Stimulated activated CD8-positive, alpha-beta memory T cell treated with anti-CD3 and anti-CD28 coated beads, Interleukin-12 subunit alpha, Interleukin-12 subunit beta, amount 100 ng/mL, for 24 hours (primary cell): Measurements from ENCODE around the gene PTPN3.

Experiments used
- DNase-seq: peaks from one replicate; pipeline ENCODE4 v3.0.0-alpha.2; 2020; ENCODE audit errors: extremely low read depth

PTPN3 gene

DNA sequence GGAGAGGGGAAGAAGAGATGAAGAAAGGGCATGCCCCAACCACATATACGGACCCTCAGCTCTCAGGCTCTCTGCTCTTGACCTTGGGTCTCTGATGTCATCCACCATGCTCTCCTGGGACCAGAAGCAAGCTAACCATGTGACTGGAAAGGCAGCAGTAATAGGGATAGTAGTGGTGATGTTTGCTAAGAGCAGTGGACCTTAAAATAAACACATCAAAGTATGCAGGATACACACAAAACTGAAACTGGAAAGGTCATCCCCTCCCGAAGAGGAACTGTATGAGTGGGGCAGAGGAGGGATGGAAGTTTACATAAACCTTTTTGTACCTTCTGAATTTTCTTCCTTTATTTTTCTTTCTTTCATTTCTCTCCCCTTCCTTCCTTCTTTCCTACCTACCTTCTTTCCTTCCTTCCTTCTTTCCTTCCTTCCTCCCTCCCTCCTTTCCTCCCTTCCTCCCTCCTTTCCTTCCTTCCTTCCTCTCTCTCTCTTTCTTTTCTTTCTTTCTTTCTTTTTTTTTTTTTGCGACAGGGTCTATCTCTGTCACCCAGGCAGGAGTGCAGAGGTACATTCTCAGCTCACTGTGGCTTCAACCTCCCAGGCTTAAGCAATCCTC, 8.1 kb upstream of the PTPN3 start:
- DNase-seq, result no peak

DNA sequence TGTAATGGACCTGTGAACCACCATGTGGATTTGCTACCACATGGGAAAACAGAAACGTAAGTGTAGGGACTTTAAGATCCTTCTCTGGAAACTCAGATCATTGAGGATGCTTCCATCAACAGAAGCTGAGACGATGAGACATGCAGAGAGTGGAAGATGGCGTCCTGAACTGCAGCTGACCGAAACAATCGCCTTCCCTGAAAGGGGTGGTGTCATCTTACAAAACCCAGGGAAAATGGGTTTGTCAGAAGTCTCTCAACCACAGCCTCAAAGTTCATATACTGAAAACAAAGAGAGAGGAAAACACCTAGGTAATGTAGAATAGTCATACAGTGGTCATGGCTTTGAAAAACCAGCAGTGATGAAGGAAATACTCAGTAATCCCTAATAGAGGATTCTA, 6.6 kb upstream of the PTPN3 start:
- no peak for DNase-seq

DNA sequence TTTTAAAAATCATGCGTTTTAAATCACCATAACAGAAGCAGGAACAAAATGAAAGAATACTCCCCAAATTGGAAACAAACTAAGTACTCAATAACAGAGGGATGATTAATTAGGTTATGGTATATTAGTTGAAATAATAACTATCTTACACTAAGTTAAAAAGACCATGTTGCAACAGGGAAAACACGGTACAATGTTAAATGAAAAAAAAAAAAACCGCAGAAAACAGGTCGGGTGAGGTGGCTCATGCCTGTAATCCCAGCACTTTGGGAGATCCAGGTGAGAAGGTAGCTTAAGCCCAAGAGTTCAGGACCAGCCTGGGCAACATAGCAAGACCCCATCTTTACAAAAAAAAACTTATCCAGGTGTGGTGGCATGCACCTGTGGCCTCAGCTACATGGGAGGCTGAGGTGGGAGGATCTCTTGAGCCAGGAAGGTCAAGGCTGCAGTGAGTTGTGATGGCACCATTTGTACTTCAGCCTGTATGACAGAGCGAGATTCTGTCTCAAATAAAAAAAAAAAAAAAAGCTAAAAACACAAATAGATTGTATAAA, 2.4 kb upstream of the PTPN3 start:
- no peak for DNase-seq

DNA sequence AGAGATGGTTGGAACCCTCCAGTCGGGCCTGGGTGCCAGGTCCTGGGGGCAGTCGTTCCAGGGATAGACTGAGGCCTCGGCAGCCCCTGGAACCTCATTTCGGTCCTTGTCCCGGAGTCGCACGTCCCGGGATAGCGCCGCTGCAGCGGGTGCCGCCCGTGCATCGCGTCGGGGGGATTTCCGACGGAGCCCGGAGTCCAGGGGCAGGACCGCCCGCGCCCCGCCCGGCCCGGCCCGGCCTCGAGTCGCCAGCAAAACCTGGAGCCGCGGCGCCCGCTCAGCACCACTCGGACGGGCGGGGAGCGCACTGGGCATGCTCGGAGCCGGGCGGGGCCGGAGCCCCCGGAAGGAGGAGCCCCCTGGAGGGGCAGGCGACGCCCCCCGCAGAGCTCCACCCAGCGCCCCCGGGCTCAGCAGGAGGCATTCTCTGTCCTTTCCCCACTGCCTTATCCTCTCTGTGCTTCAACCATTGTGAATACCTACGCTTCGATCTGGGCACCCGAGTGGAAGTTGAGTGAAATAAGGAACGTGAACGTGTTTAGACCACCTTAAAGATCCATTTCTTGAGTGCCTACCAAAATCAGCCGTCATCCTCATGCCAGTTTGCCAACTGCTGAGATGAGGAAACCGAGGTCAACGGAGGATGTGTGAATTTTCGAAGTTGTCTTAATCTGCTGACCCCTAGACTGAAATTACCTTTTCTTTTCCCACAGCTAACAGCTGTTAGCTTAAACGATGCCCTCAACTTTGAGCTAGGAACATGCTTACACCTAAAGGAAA, 1.7 kb upstream of the PTPN3 start:
- no peak for DNase-seq

DNA sequence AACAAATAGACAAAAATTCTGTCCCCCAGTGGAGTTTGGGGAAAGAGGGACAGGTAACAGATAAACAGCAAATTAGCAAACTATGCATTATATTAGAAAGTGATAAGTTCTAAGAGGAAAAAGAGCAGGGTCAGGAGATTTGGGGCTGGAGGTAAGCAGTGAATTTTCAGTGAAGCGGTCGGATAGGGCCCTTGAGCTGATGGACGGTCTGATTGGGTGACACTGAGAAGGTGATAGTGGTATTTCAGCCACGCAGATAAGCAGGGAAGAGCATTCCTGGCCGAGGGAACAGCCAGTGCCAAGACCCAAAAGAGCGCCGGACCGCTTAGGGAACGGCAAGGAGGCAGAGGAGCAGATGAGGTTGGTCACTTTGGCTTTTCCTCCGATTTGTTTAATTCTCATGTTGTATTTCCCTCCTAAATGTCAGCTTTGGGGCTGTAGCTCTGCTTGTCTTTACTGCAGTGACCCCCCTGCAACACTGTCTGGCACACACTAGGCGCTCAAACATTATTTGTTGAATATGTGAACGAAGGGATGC, 1.1 kb upstream of the PTPN3 start:
- DNase-seq, result no peak

DNA sequence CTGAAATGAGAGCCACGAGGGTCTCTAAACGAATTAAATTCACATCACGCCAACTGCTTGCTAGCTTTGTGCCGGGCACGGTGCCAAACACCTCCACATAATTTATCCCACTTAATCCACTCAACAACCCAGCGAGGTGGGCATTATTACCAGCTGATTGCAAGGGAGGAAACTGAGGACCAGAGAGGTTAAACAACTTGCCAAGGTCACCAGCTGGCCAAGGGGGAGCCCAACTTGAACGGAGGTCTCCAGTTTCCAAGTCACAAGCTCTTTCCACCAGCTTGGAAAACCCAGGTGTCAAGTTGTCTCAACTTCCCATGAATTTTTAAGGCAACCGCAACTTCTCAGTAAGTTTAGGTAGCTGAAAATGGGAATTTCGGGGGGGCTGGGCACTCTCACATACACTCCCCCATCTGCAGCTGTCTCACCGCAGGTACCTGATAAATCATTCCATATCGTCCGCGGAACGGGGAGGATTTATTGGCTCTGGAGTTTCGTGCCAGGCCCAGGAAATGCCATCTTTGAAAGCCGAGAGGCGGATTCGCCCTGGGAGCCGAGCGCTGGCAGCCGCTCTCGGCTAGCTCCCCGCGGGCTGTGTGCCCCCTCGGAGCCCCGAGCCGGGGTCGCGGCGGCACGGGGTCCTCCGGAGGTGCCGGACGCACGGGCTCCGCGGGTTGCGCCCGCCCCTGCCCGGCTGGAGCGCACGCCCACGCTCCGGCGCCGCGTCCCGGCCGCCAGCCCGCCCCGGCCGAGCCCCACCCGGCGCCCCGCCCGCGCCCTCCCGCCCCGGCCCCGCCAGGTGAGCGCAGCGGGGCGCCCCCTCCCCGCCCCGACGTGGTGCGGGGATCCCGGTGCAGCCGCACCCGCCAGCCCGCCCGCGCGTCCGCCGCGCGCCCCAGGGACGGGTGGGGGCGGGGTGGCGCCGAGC, 617 bp downstream of the PTPN3 start:
- no peak for DNase-seq

DNA sequence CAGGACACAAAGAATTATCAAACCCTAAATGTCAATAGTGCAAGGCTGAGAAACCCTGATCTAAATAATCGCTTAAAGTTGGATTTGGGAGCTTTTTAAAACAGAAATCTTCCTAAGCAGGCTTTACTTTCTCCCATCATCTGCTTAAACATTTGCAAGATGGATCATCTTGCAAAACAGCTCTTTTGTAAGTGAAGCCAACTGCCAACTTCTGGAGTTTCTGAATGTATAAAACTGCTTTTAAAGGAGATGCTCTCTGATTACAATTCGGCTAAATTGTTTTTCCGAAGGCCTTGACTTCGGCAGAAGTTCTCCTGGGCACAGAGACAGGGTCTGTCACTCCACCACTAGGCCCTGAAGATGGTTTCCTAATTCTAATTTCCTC, 1.3 kb downstream of the PTPN3 start:
- DNase-seq, result no peak

DNA sequence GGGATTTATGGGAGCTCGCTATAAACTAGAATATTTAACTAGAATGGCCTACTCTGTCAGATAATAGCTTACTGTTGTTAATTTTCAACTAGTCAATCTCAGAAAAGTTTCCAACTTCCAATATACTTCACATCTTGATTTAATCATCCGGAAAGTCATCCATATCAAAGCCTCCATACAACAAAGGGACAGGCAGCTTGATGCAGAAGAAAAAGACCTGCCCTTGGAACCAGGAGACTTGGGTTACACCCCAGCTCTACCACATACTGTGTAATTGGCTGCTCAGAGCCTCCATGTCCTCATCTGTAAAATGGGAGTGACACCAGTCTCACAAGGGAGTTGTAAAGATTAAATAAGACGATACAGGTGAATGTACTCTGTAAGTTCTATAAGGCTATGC, 1.9 kb downstream of the PTPN3 start:
- no peak for DNase-seq

DNA sequence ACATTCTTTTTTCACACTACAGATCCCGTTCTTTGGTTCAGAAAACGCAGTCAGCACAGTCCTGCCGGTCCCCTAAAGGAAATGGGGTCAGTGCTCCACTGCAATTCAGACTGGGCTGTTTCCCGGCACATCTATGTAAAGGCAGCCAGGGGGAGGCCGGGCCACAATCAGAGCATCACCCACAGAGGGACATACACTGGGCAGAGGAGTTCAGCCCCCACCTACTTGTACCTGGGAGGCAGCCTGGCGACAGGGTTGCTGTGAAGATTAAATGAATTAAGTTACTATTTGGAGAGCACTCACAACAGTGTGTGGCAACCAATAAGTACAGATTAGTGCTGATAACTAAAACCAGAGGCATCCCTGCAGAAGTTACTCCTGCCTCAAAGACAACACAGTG, 4.5 kb downstream of the PTPN3 start:
- DNase-seq, result no peak

DNA sequence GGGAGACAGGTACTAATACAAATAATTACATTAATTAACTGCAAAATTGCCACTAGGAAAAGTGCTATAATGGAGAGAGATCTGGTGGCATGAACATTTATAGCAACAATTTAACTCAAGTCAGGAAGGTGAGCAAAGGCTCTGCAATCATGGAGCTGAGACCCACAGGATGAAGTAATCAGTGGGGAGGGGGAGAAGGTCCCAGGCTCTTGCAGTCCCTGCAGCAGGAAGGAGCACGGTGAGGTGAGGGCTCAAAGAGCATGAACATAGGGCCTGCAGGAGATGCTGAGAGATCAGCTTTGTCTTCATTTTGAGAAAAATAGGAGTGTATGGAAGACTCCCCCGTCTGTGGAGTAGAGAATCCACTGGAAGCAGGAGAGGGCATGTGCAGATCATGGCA, 6.5 kb downstream of the PTPN3 start:
- DNase-seq, result no peak

DNA sequence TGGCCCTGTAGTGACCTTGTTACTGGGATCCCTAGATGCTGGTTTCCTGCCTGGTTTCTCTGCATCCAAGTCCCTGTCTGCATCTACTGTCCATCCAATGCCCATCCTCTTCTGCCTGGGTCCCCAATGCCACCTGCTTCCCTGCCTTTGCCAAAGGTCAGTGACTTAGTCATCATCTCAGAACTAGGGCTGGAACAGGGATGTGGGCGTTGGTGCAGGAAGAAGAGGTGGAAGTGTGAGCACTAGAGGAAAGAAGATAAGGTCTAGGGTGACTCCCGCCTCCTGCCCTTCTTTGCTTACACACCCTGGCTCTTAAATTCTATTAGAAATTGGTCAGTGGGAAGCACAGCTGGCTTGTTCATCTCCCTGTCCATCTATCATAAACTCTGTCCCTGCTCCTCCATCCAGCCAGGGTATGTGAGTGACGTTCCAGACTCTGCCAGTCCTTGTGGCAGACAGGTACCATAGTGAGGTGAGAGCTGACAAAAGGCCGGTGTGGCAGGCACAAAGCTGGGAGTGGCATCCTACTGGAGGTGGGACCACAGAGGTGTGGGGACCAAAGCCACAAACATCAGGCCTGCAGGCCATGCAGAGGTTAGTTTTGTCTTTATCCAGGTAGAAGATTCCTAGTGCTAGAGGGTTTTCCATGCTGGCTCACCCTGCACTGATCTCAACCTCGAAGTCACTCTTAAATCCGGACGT, 9.2 kb downstream of the PTPN3 start:
- DNase-seq, result no peak

DNA sequence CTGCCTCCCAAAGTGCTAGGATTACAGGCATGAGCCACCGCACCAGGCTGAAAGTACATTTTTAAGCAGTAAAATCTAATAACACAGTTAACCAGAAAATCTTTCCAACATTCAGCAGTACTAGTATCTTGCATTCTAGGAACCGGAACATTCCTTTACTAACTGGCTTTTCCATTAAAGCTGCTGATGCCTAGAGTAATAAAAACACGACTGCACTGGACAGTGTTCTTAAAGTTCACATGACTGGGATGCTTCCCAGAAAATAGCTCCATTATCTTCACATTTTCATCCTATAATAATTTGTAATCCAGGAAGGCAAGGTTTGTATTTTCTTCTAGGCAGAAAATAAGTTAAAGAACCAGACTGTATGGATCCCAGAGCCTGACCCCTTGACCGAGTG, 9.8 kb downstream of the PTPN3 start:
- no peak for DNase-seq

DNA sequence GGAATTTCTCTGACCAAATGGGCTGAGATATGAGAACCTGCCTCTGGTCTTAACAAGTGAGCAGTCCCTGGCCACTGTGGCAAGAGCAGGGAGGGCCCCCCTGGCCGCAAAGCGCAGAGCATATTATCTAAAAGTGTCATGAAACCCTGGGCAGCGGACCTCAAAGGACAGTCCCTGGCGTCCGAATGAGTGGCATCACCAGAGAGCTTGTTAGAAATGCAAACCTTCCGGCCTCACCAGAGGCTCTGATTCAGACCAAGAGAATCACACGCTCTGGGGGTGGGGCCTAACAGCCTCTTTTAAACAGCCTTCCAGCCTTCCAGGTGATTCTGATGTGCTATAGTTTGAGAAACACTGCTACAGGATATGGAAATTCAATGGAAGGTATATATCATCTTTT, 10.9 kb downstream of the PTPN3 start:
- no peak for DNase-seq

DNA sequence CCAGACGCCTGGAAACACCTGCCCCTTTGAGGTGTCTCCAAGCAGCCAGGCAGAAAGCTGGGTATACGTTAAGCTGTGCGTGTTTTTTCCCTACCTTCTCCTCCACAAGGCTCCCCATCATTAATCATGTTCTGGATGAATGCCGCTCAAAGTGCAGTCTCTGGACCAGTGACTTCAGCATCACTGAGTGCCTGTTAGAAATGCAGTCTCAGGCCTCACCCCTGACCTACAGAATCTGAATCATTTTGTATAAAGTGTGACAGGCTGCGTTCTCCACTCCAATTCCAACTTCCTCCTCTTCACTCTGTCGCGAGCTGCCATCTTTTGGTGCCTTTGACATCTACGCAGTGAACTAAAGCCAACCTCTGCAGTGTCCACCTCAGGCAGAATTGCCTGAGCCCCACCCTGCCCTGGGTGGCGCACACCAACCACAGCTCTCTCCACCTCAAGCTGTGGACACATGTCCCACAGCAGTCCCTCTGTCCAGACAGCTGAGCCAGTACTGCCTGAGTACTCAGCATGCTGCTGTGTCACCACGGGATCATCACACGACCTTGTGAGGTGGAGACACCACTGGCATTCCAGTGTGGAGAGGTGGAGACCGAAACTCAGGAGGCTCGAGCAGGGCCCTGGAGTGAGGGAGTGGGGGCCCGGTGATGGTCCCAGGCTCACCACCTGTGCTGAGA, 14.2 kb downstream of the PTPN3 start:
- no peak for DNase-seq

DNA sequence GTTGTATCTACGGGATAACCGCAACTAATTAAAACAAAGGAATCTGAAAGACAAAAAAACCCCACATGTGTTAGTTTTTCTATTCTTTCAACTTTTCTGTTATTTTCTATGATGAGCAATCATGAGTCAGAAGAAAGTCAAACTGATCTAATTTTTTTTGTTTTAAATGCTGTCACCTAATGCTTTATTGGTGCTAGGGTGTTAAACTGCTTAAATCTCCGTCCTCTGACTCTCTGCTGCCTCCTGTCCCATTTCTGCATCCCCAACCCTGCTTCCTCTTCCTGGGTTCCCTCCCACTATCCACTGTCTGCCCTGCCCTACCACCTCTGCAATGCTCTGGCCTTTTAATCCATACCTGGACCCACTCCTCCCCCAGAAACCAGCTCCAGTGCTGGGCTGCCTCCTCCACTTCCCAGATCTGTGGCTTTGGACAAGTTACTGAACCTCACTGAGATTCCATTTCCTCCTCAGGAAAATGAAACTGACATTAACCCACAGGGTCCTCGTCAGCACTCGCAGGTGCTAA, 15.7 kb downstream of the PTPN3 start:
- DNase-seq, result no peak

DNA sequence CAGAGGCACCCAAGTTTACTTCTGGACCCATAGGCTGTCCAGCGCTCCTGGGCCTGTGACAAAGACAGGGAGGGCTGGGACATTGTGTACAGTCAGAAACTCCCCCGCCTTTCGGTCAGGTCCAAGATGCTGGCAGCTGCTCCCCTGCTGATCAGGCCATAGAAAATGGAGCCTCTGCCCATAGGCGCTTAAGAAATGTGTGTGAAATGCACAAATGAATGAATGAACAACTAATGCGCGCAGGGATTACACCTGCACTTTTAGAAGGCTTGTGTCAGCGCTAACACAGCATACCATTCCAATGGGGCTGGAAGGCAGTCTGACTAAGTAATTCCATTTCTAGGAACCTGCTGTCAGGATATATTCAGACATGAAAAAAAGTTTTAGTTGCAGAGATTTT, 16.3 kb downstream of the PTPN3 start:
- DNase-seq, result no peak

DNA sequence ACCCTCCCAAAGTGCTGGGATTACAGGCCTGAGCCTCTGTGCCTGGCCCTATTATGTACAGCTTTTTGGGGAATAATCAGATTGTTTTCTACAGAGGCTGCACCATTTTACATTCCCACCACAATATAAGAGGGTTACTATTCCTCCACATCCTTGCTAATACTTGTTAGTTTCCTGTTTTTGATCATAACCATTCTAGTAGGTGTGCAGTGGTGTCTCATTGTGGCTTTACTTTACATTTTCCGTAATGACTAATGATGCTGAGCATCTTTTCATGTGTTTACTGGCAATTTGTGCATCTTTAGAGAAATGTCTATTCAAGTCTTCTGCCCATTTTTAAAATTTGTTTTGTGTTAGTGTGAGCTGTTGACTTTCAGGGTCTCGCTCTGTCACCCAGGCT, 18.3 kb downstream of the PTPN3 start:
- no peak for DNase-seq

DNA sequence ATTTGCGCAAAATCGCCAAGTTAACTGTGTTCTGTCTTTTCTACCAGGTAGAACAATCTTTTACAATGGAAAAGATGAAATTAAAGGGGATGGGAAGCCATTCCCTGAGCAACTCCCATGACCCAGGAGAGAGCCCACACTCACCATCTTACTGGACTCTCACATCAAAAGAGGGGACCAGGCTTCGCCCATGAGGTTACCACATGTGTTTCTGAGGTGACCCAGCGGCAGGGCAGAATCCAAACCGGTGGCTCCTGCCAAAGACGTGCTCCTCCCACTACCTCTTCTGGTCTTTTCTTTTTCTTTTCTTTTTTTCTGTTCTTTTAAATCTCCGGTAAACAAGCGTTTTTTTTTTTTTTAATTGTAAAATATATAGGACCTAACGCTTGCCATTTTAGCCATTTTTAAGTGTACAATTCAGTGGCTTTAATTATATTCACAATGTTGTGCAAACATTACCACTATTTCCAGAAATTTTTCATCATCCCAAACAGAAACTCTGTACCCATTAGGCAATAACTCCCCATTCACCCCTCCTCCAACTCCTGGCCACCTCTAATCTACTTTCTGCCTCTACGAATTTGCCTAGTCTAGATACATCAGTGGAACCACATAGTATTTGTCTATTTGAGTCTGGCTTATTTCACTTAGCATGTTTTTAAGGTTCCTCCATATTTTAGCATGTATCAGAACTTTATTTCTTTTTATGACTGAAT, 19.3 kb downstream of the PTPN3 start:
- no peak for DNase-seq

DNA sequence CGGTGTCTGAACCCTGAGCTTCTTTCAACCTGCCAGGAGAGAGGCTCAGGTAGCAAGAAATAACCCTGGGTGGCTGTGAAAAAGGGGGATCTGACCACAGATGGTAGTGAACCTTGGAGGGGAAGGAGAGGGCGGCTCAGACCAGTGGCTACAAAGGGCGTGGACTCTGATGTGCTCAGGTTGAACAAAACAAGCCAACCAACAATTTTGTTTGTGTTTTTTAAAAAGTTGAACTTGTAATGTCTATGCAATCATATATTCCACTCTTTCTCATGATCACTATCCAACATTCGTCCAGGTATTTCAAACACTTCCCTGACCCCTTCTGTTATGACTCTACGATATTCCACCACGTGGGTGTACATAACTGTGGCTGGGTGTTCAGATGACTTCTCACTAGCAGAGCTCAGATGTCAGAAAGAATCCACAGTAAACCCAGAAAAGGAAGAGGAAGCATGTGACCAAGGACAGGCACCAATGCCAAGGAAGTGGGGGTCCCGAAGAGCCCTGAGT, 20.0 kb downstream of the PTPN3 start:
- DNase-seq, result no peak
